HepG2 (cell line): ENCODE data around the gene ZKSCAN8. TPM values are rescaled to one million over a fixed set of nuclear protein-coding genes. Genes with fewer than 3 reads are reported as not detected.

ENCODE experiments used
- ATF7 ChIP-seq, 2 experiments: fragments of 450-650 bp in 1 of 2; sonication (generic) in 1 of 2; formaldehyde crosslinking in 1 of 2; IDR thresholded peaks; 2 replicates each; pipeline versions ENCODE4 v1.4.0 to v1.6.1; 2016 to 2020; ENCODE audit warnings: antibody characterized with exemption in 1 of 2, mild to moderate bottlenecking in 1 of 2, missing genetic modification reagents in 1 of 2
- DR1 ChIP-seq: sonication (generic); formaldehyde crosslinking; IDR thresholded peaks from 2 replicates; pipeline ENCODE4 v1.8.0; 2021; ENCODE audit warnings: mild to moderate bottlenecking, missing genetic modification reagents, inconsistent platforms
- KAT7 ChIP-seq: IDR thresholded peaks from 2 replicates; pipeline ENCODE4 v1.6.1; 2018; ENCODE audit warnings: borderline replicate concordance, missing compliant biosample characterization
- KDM6A ChIP-seq: IDR thresholded peaks from 2 replicates; pipeline ENCODE4 v1.6.1; 2016; ENCODE audit warnings: low read depth
- MAFF ChIP-seq: IDR thresholded peaks from 2 replicates; pipeline ENCODE4 v1.6.1; 2011; ENCODE audit warnings: low read depth, low read length, improper control_type of control experiment
- MED1 ChIP-seq: sonication (generic); formaldehyde crosslinking; IDR thresholded peaks from 2 replicates; pipeline ENCODE4 v1.4.0; 2020; ENCODE audit warnings: missing genetic modification reagents
- MLX ChIP-seq: IDR thresholded peaks from 2 replicates; pipeline ENCODE4 v1.6.1; 2016
- MXD3 ChIP-seq: IDR thresholded peaks from 2 replicates; pipeline ENCODE4 v1.6.1; 2016; ENCODE audit warnings: mild to moderate bottlenecking, missing biosample characterization, missing genetic modification reagents
- NFE2L2 ChIP-seq: fragments of 150-350 bp; IDR thresholded peaks from 2 replicates; pipeline ENCODE4 v1.6.1; 2014; ENCODE audit warnings: low read length
- PPARG ChIP-seq: conservative IDR thresholded peaks from 2 replicates; pipeline ENCODE4 v1.6.1; 2016; ENCODE audit warnings: missing biosample characterization, missing genetic modification reagents
- RFXANK ChIP-seq: IDR thresholded peaks from 2 replicates; pipeline ENCODE4 v1.6.1; 2016
- SNAPC4 ChIP-seq: sonication (generic); formaldehyde crosslinking; IDR thresholded peaks from 2 replicates; pipeline ENCODE4 v1.4.0; 2020; ENCODE audit warnings: mild to moderate bottlenecking, missing genetic modification reagents
- SOX13 ChIP-seq, 3 experiments: fragments of 450-650 bp in 1 of 3; sonication (generic) in 1 of 3; formaldehyde crosslinking in 1 of 3; IDR thresholded peaks in 2 of 3; conservative IDR thresholded peaks in 1 of 3; 2 replicates each; pipeline versions ENCODE4 v1.5.0 to v1.6.1; 2016 to 2020; ENCODE audit warnings: antibody characterized with exemption in 1 of 3, mild to moderate bottlenecking in 1 of 3, missing compliant biosample characterization in 1 of 3, missing genetic modification reagents in 1 of 3, moderate library complexity in 1 of 3
- SOX5 ChIP-seq: IDR thresholded peaks from 2 replicates; pipeline ENCODE4 v1.6.1; 2016; ENCODE audit warnings: borderline replicate concordance
- SRSF4 ChIP-seq: fragments of 200-400 bp; formaldehyde crosslinking; IDR thresholded peaks from one replicate; pipeline ENCODE4 v1.6.1; 2018; ENCODE audit warnings: mild to moderate bottlenecking, low read depth, low read length, moderate library complexity; ENCODE audit not compliant: poor library complexity, severe bottlenecking
- ZNF33B ChIP-seq: sonication (generic); formaldehyde crosslinking; IDR thresholded peaks from 2 replicates; pipeline ENCODE4 v1.5.1; 2020; ENCODE audit warnings: mild to moderate bottlenecking, missing genetic modification reagents
- ZNF432 ChIP-seq: sonication (generic); formaldehyde crosslinking; IDR thresholded peaks from 2 replicates; pipeline ENCODE4 v1.5.0; 2020; ENCODE audit warnings: missing genetic modification reagents, mild to moderate bottlenecking, borderline replicate concordance
- ZNF598 ChIP-seq: sonication (generic); formaldehyde crosslinking; IDR thresholded peaks from 2 replicates; pipeline ENCODE4 v1.5.1; 2020; ENCODE audit warnings: mild to moderate bottlenecking, missing genetic modification reagents, borderline replicate concordance
- ZNF878 ChIP-seq: sonication (generic); formaldehyde crosslinking; IDR thresholded peaks from 2 replicates; pipeline ENCODE4 v1.8.1; 2023; ENCODE audit warnings: mild to moderate bottlenecking, missing genetic modification reagents, moderate library complexity
- ZSCAN21 ChIP-seq: sonication (generic); formaldehyde crosslinking; IDR thresholded peaks from 2 replicates; pipeline ENCODE4 v1.8.0; 2022; ENCODE audit warnings: mild to moderate bottlenecking, missing genetic modification reagents, moderate library complexity, borderline replicate concordance
- polyA plus RNA-seq, 8 experiments: library from polyadenylated mRNA; depleted of rRNA in 3 of 8; stranded (reverse) in 7 of 8; unstranded in 1 of 8; fragments of >200 nt; fragmentation: Illumina TruSeq in 4 of 8; extraction: Trizol in 4 of 8; gene quantifications; 2 replicates each; pipeline versions ENCODE4 v1.2.1 to v1.2.3, GENCODE V29; 2011 to 2016; ENCODE audit warnings: low read depth in 4 of 8, missing spikeins in 1 of 8, mixed read lengths in 1 of 8; ENCODE audit not compliant: insufficient read depth in 1 of 8
- total RNA-seq, 5 experiments: library from RNA; depleted of rRNA; stranded (reverse); fragments of >200 nt; fragmentation: Illumina TruSeq; extraction: Trizol; gene quantifications; 2 replicates each; pipeline ENCODE4 v1.2.3, GENCODE V29; 2016; ENCODE audit warnings: low read depth in 1 of 5
- TF ChIP-seq, protein P1 (sequence below): sonication (generic); formaldehyde crosslinking; IDR thresholded peaks from 2 replicates; pipeline ENCODE4 v1.4.0; 2020; ENCODE audit warnings: missing genetic modification reagents, borderline replicate concordance

Gene ZKSCAN8
- total and polyA plus RNA-seq, 2 of the 13 experiments (the other 11 are each of a cell fraction or from before 2014, with no cell fraction given): 12.4 to 20.9 TPM

DNA sequence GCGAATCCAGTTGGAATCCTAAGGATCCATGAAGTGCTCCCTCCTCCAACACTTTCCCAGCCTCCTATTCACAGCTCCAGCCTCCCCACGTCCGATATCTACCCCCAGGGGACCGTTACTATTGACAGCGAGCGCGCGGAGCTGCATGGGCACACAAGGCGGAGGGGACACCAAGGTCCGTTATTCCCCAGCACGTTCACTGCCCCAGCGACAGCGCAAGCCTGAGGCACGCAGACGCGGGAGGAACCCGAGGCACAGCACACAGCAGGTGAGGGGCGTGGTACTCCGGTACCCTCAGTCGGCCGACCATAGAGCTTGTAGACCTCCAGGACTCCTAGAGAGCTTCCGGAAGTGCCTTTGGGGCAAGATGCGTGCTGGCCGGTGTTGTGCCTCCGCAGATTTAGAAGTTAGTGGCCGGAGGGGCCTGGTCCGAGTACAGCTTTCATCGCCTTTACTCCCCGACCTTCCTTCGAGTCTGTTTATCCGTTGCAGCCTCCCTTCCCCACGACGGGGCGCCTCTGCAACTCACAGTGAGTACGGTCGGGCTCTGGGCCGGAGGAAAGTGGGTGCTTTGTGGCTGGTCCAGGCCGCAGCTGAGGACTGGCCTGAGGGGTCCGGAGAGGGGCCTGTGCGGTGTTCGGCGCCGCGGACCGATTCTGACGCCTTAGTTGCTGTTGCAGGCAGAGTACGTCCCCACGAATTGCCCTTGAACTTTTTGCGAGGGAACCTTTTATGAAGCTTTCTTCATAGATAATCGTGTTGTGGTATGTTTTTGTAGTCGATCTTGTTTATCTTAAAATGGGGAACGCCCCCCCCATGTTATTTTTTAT is at the start of gene ZKSCAN8 (continued):
- TF ChIP-seq KAT7 (CRISPR knock-in tag): peak; percentile 100
- peak; percentile 88; the same call in 1 of the 2 replicates for TF ChIP-seq ZNF878
- TF ChIP-seq ATF7 (IDR thresholded peaks at IDR 0.05): no peak
- TF ChIP-seq ATF7 (CRISPR knock-in tag; IDR thresholded peaks at IDR 0.05): peak; percentile 89
- TF ChIP-seq MXD3 (CRISPR knock-in tag): peak; percentile 93
- no peak for TF ChIP-seq MAFF
- peak; percentile 25; the same call in 1 of the 2 replicates for TF ChIP-seq MLX (CRISPR knock-in tag)
- TF ChIP-seq SRSF4: no peak
- no peak for TF ChIP-seq ZNF432 (CRISPR knock-in tag)
- peak; percentile 71 for TF ChIP-seq SOX5 (CRISPR knock-in tag)
- peak; percentile 81 for TF ChIP-seq MED1 (CRISPR knock-in tag)
- no peak; the same call in 1 of the 2 replicates for TF ChIP-seq SNAPC4 (CRISPR knock-in tag)
- peak; percentile 81 for TF ChIP-seq DR1 (CRISPR knock-in tag)
- 0 out of 2 replicates have a peak, but pooled peaks have one; percentile 64 for TF ChIP-seq PPARG
- no peak for TF ChIP-seq NFE2L2
- peak; percentile 98; the same call in 1 of the 2 replicates for TF ChIP-seq ZNF598 (CRISPR knock-in tag)
- TF ChIP-seq RFXANK: 0 out of 2 replicates have a peak, but pooled peaks have one; percentile 69
- peak; percentile 93; the same call in 1 of the 2 replicates for TF ChIP-seq ZNF33B
- TF ChIP-seq KDM6A (CRISPR knock-in tag): no peak
- peak; percentile 97 for TF ChIP-seq ZSCAN21 (CRISPR knock-in tag)
- TF ChIP-seq SOX13 (IDR thresholded peaks at IDR 0.05): peak; percentile 60; the same call in 1 of the 2 replicates
- peak in 1 of 2 experiments; percentile 51; a peak in 2 of 4 replicates for TF ChIP-seq SOX13 (CRISPR knock-in tag; conservative IDR thresholded peaks at IDR 0.05 in 1 of 2, IDR thresholded peaks at IDR 0.05 in 1 of 2)
- TF ChIP-seq, protein P1, sequence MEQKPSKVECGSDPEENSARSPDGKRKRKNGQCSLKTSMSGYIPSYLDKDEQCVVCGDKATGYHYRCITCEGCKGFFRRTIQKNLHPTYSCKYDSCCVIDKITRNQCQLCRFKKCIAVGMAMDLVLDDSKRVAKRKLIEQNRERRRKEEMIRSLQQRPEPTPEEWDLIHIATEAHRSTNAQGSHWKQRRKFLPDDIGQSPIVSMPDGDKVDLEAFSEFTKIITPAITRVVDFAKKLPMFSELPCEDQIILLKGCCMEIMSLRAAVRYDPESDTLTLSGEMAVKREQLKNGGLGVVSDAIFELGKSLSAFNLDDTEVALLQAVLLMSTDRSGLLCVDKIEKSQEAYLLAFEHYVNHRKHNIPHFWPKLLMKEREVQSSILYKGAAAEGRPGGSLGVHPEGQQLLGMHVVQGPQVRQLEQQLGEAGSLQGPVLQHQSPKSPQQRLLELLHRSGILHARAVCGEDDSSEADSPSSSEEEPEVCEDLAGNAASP (CRISPR knock-in tag): peak; percentile 41; the same call in 1 of the 2 replicates
